Measurements from ENCODE around the gene NELFA.

Gene NELFA

DNA sequence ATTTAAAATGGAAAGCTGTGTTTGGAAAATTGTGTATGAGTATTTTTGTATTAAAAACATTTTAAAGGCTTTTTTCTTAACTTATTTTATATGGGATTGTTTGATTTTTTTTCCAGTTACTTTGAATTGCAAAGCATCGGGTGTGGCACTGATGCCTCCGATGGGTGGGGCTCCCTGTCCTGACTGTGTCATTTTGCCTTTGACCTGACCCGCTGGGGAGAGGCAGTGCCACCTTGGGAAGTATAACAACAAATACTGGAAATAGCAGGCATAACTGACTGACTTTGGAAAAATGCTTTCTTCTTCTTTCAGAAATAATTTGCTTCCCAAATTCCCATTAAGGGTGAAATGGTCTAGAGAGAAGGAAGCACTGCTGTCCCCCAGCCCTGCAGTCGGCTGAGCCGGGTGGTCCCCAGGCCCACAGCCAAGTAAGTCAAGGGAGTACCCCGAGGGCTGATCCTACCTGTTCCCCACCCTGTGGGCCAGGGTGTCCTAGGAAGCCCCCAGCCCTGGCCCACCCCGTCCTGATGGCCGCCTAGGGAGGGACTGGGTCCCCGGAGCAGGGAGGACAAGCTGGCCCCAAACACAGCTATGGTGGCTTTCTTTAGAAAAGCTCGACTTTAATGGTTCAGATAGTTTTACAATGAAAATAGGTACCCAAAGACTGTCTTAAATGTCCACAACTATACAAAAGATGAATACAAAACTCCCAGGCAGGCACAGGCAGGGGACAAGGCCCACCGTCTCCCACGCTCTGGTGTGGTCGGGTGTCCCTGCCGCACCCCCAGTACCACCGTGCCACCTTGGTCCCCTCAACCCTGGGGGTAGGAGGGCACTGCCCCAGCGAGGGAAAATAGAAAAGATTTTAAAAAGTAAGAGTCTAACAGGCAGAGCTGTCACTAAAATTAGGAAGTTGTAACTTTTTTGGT, 26.4 kb downstream of the NELFA start:
- DNase-seq (ENCODE audit: low spot score), result no peak

GRCh38 chr4:1981251-1982058, 27.3 kb downstream of the NELFA start:
- peak; percentile 74 for DNase-seq (ENCODE audit: low spot score)

GRCh38 chr4:1980561-1981041, 28.2 kb downstream of the NELFA start:
- DNase-seq (ENCODE audit: low spot score), result no peak

GRCh38 chr4:1979477-1980196, 29.1 kb downstream of the NELFA start:
- no peak for DNase-seq (ENCODE audit: low spot score)

DNA sequence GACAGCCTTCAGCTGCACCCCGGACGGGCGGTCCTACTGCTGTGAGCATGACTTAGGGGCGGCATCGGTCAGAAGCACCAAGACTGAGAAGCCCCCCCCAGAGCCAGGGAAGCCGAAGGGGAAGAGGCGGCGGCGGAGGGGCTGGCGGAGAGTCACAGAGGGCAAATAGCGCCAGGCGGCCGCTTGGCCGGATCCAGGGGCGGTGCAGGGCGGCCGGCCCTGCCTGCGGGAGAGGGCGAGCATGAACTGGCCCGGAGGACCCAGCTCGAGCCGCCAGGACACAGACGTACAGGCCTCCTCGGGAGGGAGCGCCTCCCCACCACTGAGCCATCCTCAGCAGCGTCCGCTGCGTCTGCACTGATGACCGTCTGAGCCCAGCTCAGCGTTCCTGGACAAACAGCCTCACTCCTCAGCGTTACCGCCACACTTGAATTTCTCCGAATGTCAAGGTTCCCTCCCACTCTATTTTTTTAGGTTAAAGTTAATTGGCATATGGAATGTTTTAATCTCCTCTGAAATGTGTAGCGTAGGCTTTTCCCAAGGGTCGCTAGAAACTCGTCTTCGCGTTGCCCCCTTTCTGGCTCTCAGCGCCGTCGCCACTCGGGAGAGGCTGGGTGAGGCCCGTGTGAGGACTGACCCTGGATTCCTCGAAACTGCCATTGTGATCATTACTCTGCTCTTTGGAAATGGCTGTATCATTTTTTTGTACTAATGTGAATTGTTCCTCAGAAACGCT, 29.9 kb downstream of the NELFA start:
- DNase-seq (ENCODE audit: low spot score), result no peak

DNA sequence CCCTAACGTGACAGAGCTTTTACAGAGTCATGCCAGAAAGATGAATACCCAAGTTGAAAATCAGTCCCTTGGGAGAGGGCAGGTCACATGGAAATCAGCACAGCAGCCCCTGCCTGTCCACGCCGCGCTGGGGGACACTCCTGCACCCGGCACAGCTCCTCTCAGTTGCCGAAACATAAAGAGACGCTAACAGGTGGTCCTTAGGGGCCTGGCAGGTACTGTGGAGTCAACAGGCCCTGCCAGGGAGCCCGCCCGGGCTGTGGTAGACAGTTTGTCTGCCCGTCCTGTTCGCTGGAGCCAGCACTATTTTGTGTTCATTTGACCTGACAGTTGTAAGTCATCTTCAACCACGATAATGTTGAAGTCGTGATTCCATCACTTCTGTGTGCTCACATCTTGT, 30.5 kb downstream of the NELFA start:
- DNase-seq (ENCODE audit: low spot score), result no peak

GRCh38 chr4:1976416-1977352, 32.1 kb downstream of the NELFA start:
- DNase-seq (ENCODE audit: low spot score), result no peak

DNA sequence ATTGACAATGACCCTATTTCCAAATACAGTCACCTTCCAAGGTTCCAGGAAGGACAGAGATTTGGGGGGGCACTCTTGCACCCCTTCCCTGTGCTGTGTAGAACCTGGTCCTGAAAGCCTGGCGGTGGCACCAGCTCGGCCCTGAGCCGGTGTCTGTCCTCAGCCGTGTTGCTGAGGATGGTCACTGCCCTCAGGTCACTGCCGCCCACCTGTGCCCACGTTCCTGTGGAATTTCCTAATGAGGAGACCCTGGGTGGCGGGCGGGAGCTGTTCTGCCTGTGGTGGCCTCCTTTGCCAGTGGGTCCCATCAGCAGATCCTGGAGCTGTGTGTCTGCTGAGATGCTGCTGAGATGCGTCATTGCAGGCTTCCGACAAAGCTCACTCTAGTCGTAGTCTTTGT, 32.9 kb downstream of the NELFA start:
- DNase-seq (ENCODE audit: low spot score), result no peak

- no peak for DNase-seq (ENCODE audit: low spot score)
Measured at GRCh38 chr4:1975391-1975801, 33.4 kb downstream of the NELFA start.

DNA sequence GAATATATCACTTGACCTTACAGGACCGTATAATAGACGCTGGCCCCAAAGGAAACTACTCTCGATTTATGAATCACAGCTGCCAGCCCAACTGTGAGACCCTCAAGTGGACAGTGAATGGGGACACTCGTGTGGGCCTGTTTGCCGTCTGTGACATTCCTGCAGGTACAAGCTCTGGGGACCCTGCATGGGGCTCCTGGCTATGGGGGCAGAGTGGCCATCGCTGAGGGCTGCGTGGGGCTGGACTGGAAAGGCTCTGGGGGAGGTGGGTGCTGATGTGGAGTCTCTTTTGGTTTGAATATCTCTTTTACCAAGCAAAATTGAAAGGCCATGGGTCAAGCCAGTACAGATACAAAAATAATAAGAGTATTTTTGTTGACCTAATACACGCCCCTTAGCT, 33.9 kb downstream of the NELFA start:
- DNase-seq (ENCODE audit: low spot score), result no peak

DNA sequence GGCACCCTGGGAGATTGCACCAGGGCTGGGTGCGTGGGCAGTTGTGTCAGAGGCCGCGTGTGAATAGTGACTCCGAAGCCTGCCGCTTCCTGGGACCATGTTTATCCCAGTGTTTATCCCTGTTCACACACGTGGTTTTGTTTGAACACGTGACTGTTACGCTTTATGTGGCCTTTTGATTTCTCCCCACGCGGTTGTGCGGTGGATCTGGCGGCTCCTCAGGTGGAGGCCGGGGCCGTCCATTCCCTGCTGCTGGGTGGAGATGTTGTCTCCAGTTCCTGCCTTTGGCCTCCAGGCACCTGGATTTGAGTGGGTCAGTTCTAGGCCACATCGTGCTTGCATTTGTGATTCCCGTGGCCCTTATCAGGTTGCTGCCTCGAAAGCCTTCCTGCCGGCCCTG, 35.1 kb downstream of the NELFA start:
- no peak for DNase-seq (ENCODE audit: low spot score)

DNA sequence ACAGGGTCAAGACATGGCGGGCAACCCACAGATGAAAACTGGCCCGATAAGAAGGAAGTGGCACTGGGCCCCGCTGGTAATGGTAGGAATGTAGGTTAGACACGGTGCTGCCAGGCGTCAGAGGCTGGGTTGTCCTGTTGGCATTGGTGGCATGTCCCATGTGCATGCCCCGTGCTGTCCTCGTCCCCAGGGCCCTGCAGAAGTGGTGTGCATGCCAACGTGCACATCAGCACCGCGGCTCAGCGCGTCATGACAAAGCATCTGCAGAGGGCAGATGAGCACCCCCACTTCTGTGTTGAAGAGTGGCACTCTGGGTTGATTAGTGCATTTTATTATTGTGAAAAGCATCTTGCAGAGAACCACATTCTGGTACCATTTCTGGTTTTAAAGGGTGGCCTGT, 35.6 kb downstream of the NELFA start:
- DNase-seq (ENCODE audit: low spot score), result no peak

DNA sequence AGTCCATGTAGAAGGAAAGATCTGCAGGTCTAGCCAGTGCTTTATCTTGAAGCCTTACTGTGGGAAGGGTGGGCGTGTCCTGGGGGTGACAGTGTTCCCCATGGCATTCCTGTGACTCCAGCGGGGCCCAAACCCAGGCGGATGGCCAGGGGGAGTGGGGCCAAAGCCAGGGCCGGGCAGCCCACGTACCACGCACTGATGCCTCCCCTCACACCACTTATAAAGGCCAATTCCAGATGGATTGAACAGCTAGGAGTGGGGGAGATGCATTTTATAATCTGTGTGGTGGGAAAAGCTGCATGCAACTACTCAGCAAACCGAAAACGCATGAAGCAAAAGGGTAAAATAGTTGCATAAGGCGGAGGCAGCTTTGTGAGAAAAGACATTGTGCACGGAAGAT, 36.4 kb downstream of the NELFA start:
- no peak for DNase-seq (ENCODE audit: low spot score)

- no peak for DNase-seq (ENCODE audit: low spot score)
Measured at GRCh38 chr4:1971456-1972200, 37.1 kb downstream of the NELFA start.

DNA sequence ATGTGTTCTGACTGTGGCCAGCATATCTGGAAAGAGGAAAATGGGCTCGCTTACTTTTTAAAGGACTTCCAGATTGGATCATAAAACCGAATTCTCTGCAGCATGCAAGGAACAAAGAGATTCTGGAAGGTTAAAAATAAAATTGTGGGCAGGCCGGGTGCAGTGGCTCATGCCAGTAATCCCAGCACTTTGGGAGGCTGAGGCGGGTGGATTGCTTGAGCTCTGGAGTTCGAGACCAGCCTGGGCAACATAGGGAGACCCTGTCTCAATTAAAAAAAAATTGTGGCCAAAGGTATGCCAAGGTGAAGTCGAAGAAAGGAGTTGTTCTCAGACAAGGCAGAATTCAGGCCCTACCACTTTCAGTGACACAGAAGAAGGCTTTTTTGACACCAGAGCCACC, 37.8 kb downstream of the NELFA start:
- no peak for DNase-seq (ENCODE audit: low spot score)

DNA sequence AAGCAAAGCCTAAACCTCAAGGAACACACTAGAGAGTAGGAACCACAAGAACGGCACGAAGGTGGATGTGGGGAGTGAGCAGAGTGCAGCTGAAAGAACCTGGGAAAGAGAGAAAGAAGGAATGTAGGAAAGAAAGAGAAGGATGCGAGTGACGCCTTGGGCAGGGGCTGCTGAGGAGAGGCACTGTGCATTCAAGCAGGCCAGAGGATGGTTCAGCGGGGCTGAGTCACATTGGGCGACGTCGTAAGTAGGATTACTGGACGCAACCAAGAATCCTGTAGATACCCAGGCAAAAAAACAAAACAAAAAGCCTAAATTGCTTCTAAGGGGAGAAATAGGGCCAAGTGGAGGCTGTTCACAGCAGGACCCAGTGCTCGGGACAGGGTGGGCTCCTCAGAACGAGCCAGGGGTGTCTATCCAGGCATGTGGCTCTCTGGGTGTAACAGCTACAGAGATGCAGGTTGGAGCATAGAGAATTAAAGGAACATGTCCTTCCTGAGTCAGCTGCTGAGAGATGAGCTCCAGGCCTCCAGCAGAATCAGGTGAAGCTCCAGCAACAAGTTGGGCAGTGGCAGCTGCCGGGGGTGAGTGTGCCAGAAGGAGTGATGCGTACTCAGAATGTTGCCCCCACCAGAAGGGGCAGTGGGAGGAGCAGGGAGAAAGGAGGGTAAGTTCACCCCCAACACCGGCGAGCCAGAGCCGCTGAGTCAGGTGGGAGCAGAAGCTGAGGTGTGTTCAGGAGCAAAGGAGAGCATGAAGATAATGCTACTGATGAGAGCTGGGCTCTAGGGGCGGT, 38.6 kb downstream of the NELFA start:
- DNase-seq (ENCODE audit: low spot score), result no peak

- no peak for DNase-seq (ENCODE audit: low spot score)
Measured at GRCh38 chr4:1968686-1969295, 40.0 kb downstream of the NELFA start.

GRCh38 chr4:1967512-1968149, 41.1 kb downstream of the NELFA start:
- no peak for DNase-seq (ENCODE audit: low spot score)

Measured in AG08396 (cell line).